ENCODE measurements around the gene SYT13. TPM values are rescaled to one million over a fixed set of nuclear protein-coding genes. Genes with fewer than 3 reads are reported as not detected.
A peak's percentile ranks its signal among the peaks of the same experiment; 100 is the strongest.

SYT13 gene
- total and polyA plus RNA-seq, 9 donors = 0.13 to 1.0 (median 0.43) TPM; not detected in 4

- Histone ChIP-seq H3K27ac (no peak overlapping the region), H3K4me3 (no peak overlapping the region), H3K4me1 (ENCODE audit: insufficient read depth) (peaks cover 12% of the 10 kb centered on the region), H3K27me3 (no peaks in the 10 kb centered on the region), H3K9me3 (no peaks in the 10 kb centered on the region), H3K36me3 (no peaks in the 10 kb centered on the region)
- TF ChIP-seq EP300 (IDR thresholded peaks at IDR 0.05) = no peak
- TF ChIP-seq POLR2A (IDR thresholded peaks at IDR 0.05) = no peak
- no peak for TF ChIP-seq CTCF (IDR thresholded peaks at IDR 0.05)
- no peak for DNase-seq
- intact Hi-C loops (cut with DNase I) = no loop called here
- 82 to 86% (median 84%) methylated on average over 12 of the region's 12 CpGs for WGBS, 3 donors
These were observed 72.8 kb downstream of the SYT13 start for GRCh38 chr11:45213316-45213665.

DNA sequence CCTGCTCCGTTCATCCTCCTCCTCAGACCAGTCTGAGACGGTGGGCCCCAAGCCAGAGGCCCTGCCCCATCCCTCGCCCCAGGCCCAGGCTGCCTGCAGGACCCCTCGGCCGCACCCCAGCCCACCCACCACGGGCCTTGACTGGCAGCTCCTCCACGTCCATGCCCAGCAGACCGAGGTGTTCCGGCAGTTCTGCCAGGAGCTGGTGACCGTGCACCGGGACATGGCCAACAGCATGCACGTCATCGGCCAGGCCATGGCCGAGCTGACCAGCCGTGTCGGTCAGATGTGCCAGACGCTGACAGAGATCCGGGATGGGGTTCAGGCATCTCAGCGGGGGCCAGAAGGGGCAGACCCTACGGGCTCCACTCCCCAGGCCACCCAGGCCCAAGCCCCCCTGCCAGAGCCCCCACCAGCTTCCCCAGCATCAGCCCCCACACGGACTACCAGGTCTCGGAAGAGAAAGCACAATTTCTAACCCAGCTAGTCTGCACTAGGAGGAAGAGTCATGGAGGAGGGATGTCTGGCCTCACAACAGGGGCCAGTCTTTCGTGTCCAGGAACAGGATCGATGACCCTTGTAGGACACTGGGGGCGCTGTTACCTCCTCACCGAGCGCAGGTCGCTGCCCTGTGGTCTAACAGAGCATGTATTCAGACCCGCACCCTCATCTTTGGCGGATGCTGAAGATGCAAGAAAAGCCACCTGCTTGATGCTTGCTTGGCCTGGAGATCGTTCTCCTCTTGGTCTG lies 73.4 kb downstream of the SYT13 start:
- intact Hi-C loops (cut with DNase I) = no loop called here
- 86% methylated on average over 30 to 31 of the region's 31 CpGs for WGBS, 3 donors
- Histone ChIP-seq H3K36me3 (no peaks in the 10 kb centered on the region), H3K4me3 (no peak overlapping the region), H3K27ac (no peak overlapping the region), H3K4me1 (ENCODE audit: insufficient read depth) (peaks cover 12% of the 10 kb centered on the region), H3K9me3 (no peaks in the 10 kb centered on the region), H3K27me3 (no peaks in the 10 kb centered on the region)
- TF ChIP-seq EP300 (IDR thresholded peaks at IDR 0.05) (no peak), CTCF (IDR thresholded peaks at IDR 0.05) (no peak), POLR2A (IDR thresholded peaks at IDR 0.05) (no peak)
- peak in 2 of 5 donors; percentile 25 to 35 for DNase-seq

GRCh38 chr11:45211732-45212131 lies 74.4 kb downstream of the SYT13 start:
- Histone ChIP-seq H3K27me3 (no peaks in the 10 kb centered on the region), H3K4me1 (ENCODE audit: insufficient read depth) (peaks cover 12% of the 10 kb centered on the region), H3K4me3 (no peak overlapping the region), H3K36me3 (no peaks in the 10 kb centered on the region), H3K27ac (peak overlapping the region in 1 of 2 donors; percentile 90), H3K9me3 (no peaks in the 10 kb centered on the region)
- TF ChIP-seq EP300 (IDR thresholded peaks at IDR 0.05) (no peak), CTCF (IDR thresholded peaks at IDR 0.05) (no peak), POLR2A (IDR thresholded peaks at IDR 0.05) (no peak)
- intact Hi-C loops (cut with DNase I) = loop anchor here in 1 of 4 donors (2.0 kb wide), 1 partner anchor 67 kb away; no protein-coding TSS in a partner anchor
- no peak for DNase-seq
- 88 to 94% (median 91%) methylated on average over 9 of the region's 9 CpGs for WGBS, 3 donors

DNA sequence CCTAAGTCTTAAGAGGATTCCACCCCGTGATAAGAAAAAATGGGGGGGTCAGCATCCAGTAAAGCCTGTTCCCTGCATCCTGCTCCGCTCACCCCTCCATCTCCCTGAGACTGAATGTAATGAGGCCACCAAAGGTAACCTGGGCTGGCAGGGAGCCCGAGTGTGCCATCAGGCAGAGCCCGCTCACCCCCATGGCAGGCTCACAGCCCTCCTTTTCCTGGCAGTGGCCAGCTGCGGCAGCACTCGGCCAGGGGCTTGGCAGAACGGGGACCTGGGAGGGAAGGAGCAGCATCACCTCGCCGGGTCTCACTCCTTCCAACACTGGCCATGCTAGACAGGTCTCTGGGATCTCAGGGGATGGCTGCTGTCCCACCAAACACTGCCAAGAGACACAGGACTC lies 75.3 kb downstream of the SYT13 start:
- no peak for TF ChIP-seq EP300 (IDR thresholded peaks at IDR 0.05)
- TF ChIP-seq POLR2A (IDR thresholded peaks at IDR 0.05) = no peak
- no peak for TF ChIP-seq CTCF (IDR thresholded peaks at IDR 0.05)
- Histone ChIP-seq H3K27ac (peak overlapping the region; percentile 87 to 90), H3K27me3 (no peaks in the 10 kb centered on the region), H3K9me3 (no peaks in the 10 kb centered on the region), H3K4me1 (ENCODE audit: insufficient read depth) (peaks cover 12% of the 10 kb centered on the region), H3K36me3 (no peaks in the 10 kb centered on the region), H3K4me3 (no peak overlapping the region)
- peak in 4 of 5 donors; percentile 38 to 57 (median 46) for DNase-seq
- 73 to 79% (median 74%) methylated on average over 9 of the region's 9 CpGs for WGBS, 3 donors
- intact Hi-C loops (cut with DNase I) = loop anchor here in 1 of 4 donors (2.0 kb wide), 1 partner anchor 66 kb away; no protein-coding TSS in a partner anchor
